H9 (cell line): Measurements from ENCODE around the gene LBH. TPM values are rescaled to one million over a fixed set of nuclear protein-coding genes. Genes with fewer than 3 reads are reported as not detected.

Experiments
- DNase-seq: peaks from one replicate; pipeline ENCODE4 v3.0.0-alpha.2; 2017
- H2AFZ ChIP-seq: one replicate; pipeline ENCODE4 v1.6.1; 2013; ENCODE audit warnings: mild to moderate bottlenecking, low read length, control low read depth, moderate library complexity
- H2AK5ac ChIP-seq: 2 replicates; pipeline ENCODE4 v1.6.1; 2013; ENCODE audit warnings: low read length, control low read depth, mixed read lengths; ENCODE audit not compliant: insufficient read length
- H2BK120ac ChIP-seq: one replicate; pipeline ENCODE4 v1.6.1; 2013; ENCODE audit warnings: low read depth, mild to moderate bottlenecking, low read length, control low read depth, inconsistent platforms; ENCODE audit not compliant: poor library complexity, severe bottlenecking
- H2BK12ac ChIP-seq: 2 replicates; pipeline ENCODE4 v1.6.1; 2013; ENCODE audit warnings: low read length, control low read depth, mixed read lengths, low read depth; ENCODE audit not compliant: insufficient read length
- H2BK15ac ChIP-seq: 2 replicates; pipeline ENCODE4 v1.6.1; 2013; ENCODE audit warnings: low read depth, low read length, control low read depth
- H2BK20ac ChIP-seq: one replicate; pipeline ENCODE4 v1.6.1; 2013; ENCODE audit warnings: low read depth, mild to moderate bottlenecking, low read length, control low read depth, inconsistent platforms; ENCODE audit not compliant: poor library complexity, severe bottlenecking
- H2BK5ac ChIP-seq: 2 replicates; pipeline ENCODE4 v1.6.1; 2013; ENCODE audit warnings: low read length, control low read depth, mixed read lengths; ENCODE audit not compliant: insufficient read length
- H3K14ac ChIP-seq: 2 replicates; pipeline ENCODE4 v1.6.1; 2013; ENCODE audit warnings: low read length, control low read depth; ENCODE audit not compliant: insufficient read depth
- H3K18ac ChIP-seq: 2 replicates; pipeline ENCODE4 v1.6.1; 2013; ENCODE audit warnings: low read depth, mild to moderate bottlenecking, mixed read lengths, low read length, control low read depth; ENCODE audit not compliant: insufficient read length
- H3K23ac ChIP-seq: 2 replicates; pipeline ENCODE4 v1.6.1; 2013; ENCODE audit warnings: low read length, control low read depth, mixed read lengths, low read depth; ENCODE audit not compliant: insufficient read length
- H3K23me2 ChIP-seq: 2 replicates; pipeline ENCODE4 v1.6.1; 2013; ENCODE audit warnings: low read depth, mild to moderate bottlenecking, mixed read lengths, low read length, control low read depth; ENCODE audit not compliant: insufficient read length, poor library complexity, severe bottlenecking
- H3K27ac ChIP-seq: 2 replicates; pipeline ENCODE4 v1.5.1; 2013; ENCODE audit warnings: low read length, control low read depth, mixed read lengths, low read depth; ENCODE audit not compliant: insufficient read length
- H3K27me3 ChIP-seq: 2 replicates; pipeline ENCODE4 v1.6.1; 2013; ENCODE audit warnings: low read length, control low read depth, inconsistent platforms; ENCODE audit not compliant: insufficient read depth
- H3K4ac ChIP-seq: 2 replicates; pipeline ENCODE4 v1.6.1; 2013; ENCODE audit warnings: low read depth, mild to moderate bottlenecking, control low read depth, inconsistent platforms, low read length, moderate library complexity
- H3K4me1 ChIP-seq: 2 replicates; pipeline ENCODE4 v1.6.1; 2013; ENCODE audit warnings: low read length, control low read depth, inconsistent platforms; ENCODE audit not compliant: insufficient read depth
- H3K4me2 ChIP-seq: 2 replicates; pipeline ENCODE4 v1.6.1; 2013; ENCODE audit warnings: low read length, control low read depth, mixed read lengths; ENCODE audit not compliant: insufficient read length, insufficient read depth
- H3K56ac ChIP-seq: 2 replicates; pipeline ENCODE4 v1.6.1; 2013; ENCODE audit warnings: low read depth, mild to moderate bottlenecking, mixed read lengths, low read length, control low read depth; ENCODE audit not compliant: insufficient read length
- H3K79me1 ChIP-seq: 2 replicates; pipeline ENCODE4 v1.6.1; 2013; ENCODE audit warnings: low read depth, mild to moderate bottlenecking, moderate library complexity, low read length, control low read depth, inconsistent platforms; ENCODE audit not compliant: insufficient read depth, poor library complexity, severe bottlenecking
- H3K79me2 ChIP-seq: 2 replicates; pipeline ENCODE4 v1.6.1; 2013; ENCODE audit warnings: low read length, control low read depth, inconsistent platforms; ENCODE audit not compliant: insufficient read depth
- H3K9ac ChIP-seq: 2 replicates; pipeline ENCODE4 v1.6.1; 2013; ENCODE audit warnings: low read length, control low read depth, mixed read lengths; ENCODE audit not compliant: insufficient read length; ENCODE audit errors: extremely low read depth
- H3K9me3 ChIP-seq: one replicate; pipeline ENCODE4 v1.6.1; 2013; ENCODE audit warnings: low read depth, low read length, inconsistent platforms; ENCODE audit not compliant: control insufficient read depth
- H3T11ph ChIP-seq: one replicate; pipeline ENCODE4 v1.6.1; 2013; ENCODE audit warnings: mild to moderate bottlenecking, low read length, control low read depth, inconsistent platforms
- H4K20me1 ChIP-seq: one replicate; pipeline ENCODE4 v1.6.1; 2013; ENCODE audit not compliant: control insufficient read depth, insufficient read length, insufficient read depth
- H4K5ac ChIP-seq: 2 replicates; pipeline ENCODE4 v1.6.1; 2013; ENCODE audit warnings: low read depth, mild to moderate bottlenecking, mixed read lengths, low read length, control low read depth; ENCODE audit not compliant: insufficient read length
- H4K8ac ChIP-seq: replicated peaks from 2 replicates; pipeline ENCODE4 v1.6.1; 2013; ENCODE audit warnings: low read length, control low read depth, mixed read lengths, low read depth; ENCODE audit not compliant: insufficient read length
- H4K91ac ChIP-seq: 2 replicates; pipeline ENCODE4 v1.6.1; 2013; ENCODE audit warnings: low read depth, mild to moderate bottlenecking, moderate library complexity, mixed read lengths, low read length, control low read depth; ENCODE audit not compliant: insufficient read length
- H3K27ac Mint-ChIP-seq, 3 experiments: 2 replicates in 2 of 3; 3 replicates in 1 of 3; pipeline ENCODE4 v1.8.0; 2020 to 2021; ENCODE audit warnings: mixed read lengths in 3 of 3, mild to moderate bottlenecking in 1 of 3, moderate library complexity in 1 of 3
- H3K27me3 Mint-ChIP-seq: 2 replicates; pipeline ENCODE4 v1.8.0; 2021; ENCODE audit warnings: low read depth, mild to moderate bottlenecking, moderate library complexity, mixed read lengths
- H3K36me3 Mint-ChIP-seq, 3 experiments: 2 replicates in 2 of 3; 3 replicates in 1 of 3; pipeline ENCODE4 v1.8.0; 2020 to 2021; ENCODE audit warnings: low read depth in 3 of 3, mixed read lengths in 3 of 3; ENCODE audit not compliant: insufficient read depth in 1 of 3
- H3K4me1 Mint-ChIP-seq, 2 experiments: 2 replicates each; pipeline ENCODE4 v1.8.0; 2020; ENCODE audit warnings: mixed read lengths in 2 of 2
- H3K4me3 Mint-ChIP-seq, 2 experiments: 2 replicates in 1 of 2; 3 replicates in 1 of 2; pipeline ENCODE4 v1.8.0; 2020 to 2021; ENCODE audit warnings: mild to moderate bottlenecking in 2 of 2, mixed read lengths in 2 of 2, moderate library complexity in 1 of 2
- H3K9me3 Mint-ChIP-seq, 2 experiments: 2 replicates in 1 of 2; 3 replicates in 1 of 2; pipeline ENCODE4 v1.8.0; 2020; ENCODE audit warnings: mild to moderate bottlenecking in 2 of 2, mixed read lengths in 2 of 2, moderate library complexity in 1 of 2
- CTCF ChIP-seq: fragments of 200-600 bp; sonication (generic); conservative IDR thresholded peaks from 3 replicates; pipeline ENCODE4 v1.8.0; 2021; ENCODE audit warnings: antibody characterized with exemption, mild to moderate bottlenecking
- WGBS: extraction: QIAGEN DNeasy Blood & Tissue Kit; methylation state at CpG from one replicate; pipeline ENCODE4 v1.1.7; 2013; ENCODE audit warnings: missing lambda C conversion rate, low lambda C conversion rate, mixed read lengths; ENCODE audit not compliant: insufficient read length; ENCODE audit errors: extremely low coverage; 5-methylcytosine and 5-hydroxymethylcytosine counted together
- total RNA-seq: library from RNA; stranded (reverse); gene quantifications from 2 replicates; pipeline ENCODE4 v1.2.1, GENCODE V29; 2021

The LBH gene
- total RNA-seq, 1 experiment from 2014 or later: 53.0 TPM

GRCh38 chr2:30275256-30275655, 43.9 kb downstream of the LBH start:
- Histone ChIP-seq H3K4ac (no peak overlapping the region), H3K23me2 (no peaks in the 10 kb centered on the region), H4K91ac (no peak overlapping the region), H3K4me2 (no peak overlapping the region), H2BK15ac (no peak overlapping the region), H4K20me1 (no peaks in the 10 kb centered on the region), H2AK5ac (no peak overlapping the region), H3K9me3 (no peaks in the 10 kb centered on the region), H3K27ac (no peak overlapping the region), H4K8ac (no peak overlapping the region), H3K18ac (no peak overlapping the region), H2BK120ac (no peak overlapping the region), H3T11ph (no peak overlapping the region), H2AFZ (no peak overlapping the region), H4K5ac (no peak overlapping the region), H2BK12ac (no peak overlapping the region), H3K27me3 (no peaks in the 10 kb centered on the region), H2BK5ac (no peak overlapping the region), H3K14ac (no peak overlapping the region), H3K23ac (no peak overlapping the region), H3K9ac (no peak overlapping the region), H3K79me2 (no peaks in the 10 kb centered on the region), H3K4me1 (no peaks in the 10 kb centered on the region), H3K56ac (no peak overlapping the region), H2BK20ac (no peak overlapping the region), H3K79me1 (no peaks in the 10 kb centered on the region)
- H3K4me3 Mint-ChIP-seq: no peak overlapping the region
- no peaks in the 10 kb centered on the region for H3K36me3 Mint-ChIP-seq
- no peak overlapping the region for H3K27ac Mint-ChIP-seq
- WGBS: no CpG with 5 or more reads among the region's 3 CpGs
- DNase-seq: no peak
- TF ChIP-seq CTCF: no peak
- no peaks in the 10 kb centered on the region; the same call in 1 of the 2 replicates for H3K27me3 Mint-ChIP-seq
- no peaks in the 10 kb centered on the region for H3K9me3 Mint-ChIP-seq
- peaks cover 3 to 5% of the 10 kb centered on the region in 2 experiments; a peak in 3 of 4 replicates for H3K4me1 Mint-ChIP-seq
